Measurements from ENCODE around the gene MINDY2. TPM values are rescaled to one million over a fixed set of nuclear protein-coding genes. Genes with fewer than 3 reads are reported as not detected.
"Not testable (repeated sequence)": the region's sequence is repeated elsewhere in the genome, so short reads cannot be mapped to it uniquely, and the experiment has no call there.

The MINDY2 gene
- total RNA-seq, 2 donors from 2014 or later, result 28.7 to 35.5 TPM

DNA sequence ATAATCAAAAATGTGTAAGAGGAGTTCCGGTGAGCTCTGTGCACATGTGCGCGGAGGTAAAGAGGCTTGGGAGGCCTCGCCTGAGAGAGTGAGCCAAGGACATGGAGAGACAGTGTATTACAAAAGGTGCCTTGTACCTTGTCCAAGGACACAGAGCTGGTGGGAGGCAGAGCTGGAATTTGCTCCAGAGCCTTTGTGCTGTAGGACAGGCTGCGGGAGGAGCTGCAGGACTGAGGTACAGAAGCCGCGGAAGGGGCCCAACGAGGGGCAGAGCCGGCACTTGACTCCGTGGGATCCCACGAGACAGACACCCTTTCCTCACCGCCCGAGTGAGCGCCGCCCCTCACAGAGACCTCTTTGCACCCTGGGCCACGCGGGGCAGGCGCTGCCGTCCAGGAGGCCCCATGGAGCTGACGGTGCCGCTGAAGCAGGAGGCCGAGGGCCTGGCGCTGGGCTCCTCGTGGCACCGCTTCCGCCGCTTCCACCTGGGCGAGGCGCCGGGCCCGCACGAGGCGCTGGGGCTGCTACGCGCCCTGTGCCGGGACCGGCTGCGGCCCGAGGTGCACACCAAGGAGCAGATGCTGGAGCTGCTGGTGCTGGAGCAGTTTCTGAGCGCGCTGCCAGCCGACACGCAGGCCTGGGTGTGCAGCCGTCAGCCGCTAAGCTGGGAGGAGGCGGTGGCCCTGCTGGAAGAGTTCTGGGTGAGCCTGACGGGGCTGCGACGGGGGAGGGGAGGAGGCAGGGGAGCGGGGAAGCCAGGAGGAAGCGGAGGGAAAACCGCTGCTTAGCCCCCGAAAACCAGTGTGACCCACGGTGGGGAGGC lies 93.7 kb downstream of the MINDY2 start:
- intact Hi-C loops (cut with DNase I), result no loop called here
- DNase-seq, result peak; percentile 71
- peak; percentile 86 to 89 for ATAC-seq

DNA sequence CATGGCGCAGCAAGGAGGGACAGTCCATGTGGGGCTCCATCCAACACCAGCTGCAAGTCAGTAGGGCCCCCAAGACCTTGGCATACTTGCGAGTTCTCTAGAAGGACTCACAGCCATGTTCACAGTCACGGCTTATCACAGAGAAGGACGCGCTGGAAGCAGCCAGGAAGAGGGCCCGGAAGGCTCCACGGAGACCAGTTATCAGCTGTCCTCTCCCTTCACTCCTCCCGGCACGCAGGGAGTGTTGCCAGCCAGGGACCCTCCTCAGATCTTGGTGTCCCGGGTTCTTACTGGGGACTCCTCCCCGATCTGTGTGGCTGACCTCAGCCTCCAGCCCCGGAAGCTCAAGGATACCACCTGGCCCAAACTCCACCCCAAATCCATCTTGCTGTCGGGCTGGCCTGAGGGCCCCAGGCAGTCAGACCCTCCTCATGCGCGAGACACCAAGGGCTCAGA lies 94.4 kb downstream of the MINDY2 start:
- ATAC-seq (peak; percentile 53 to 70), DNase-seq (peak; percentile 31)
- intact Hi-C loops (cut with DNase I), result no loop called here

DNA sequence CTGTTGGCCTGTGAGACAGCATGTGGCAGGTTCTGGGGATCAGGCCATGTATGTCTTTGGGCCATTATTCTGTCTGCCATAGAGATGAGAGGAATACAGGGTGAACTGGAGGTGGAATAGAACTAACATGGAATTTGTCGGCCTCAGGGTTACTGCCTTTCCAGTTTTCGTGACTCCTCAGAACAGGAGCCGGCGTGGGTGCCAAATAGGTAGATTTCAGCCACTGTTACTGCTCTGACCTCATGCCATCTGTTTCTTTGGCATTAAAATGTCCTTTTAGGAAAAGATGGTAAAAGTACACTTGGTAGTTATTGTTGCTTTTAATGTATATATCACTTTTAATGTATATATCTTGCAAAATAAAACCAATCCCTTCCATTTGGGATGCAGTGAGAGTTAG lies 96.8 kb downstream of the MINDY2 start:
- intact Hi-C loops (cut with DNase I), result no loop called here
- DNase-seq (no peak), ATAC-seq (no peak)

DNA sequence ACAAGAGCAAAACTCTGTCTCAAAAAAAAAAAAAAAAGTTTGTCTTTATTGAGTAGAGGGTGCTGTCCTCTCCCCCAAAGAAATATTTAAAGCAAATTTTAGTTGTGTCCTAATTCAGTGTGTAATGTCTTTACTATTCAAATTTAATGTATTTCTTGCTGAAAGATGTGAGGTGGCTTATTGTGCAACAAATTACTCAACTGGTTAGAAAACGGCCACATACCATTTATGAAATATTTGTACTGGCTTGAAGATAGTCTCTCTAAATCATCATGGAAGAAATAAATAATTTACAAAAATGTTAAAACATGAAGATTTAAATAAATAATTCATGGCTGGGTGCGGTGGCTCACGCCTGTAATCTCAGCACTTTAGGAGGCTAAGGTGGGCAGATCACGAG lies 99.3 kb downstream of the MINDY2 start:
- DNase-seq, result no peak
- ATAC-seq, result no peak
- intact Hi-C loops (cut with DNase I), result no loop called here

DNA sequence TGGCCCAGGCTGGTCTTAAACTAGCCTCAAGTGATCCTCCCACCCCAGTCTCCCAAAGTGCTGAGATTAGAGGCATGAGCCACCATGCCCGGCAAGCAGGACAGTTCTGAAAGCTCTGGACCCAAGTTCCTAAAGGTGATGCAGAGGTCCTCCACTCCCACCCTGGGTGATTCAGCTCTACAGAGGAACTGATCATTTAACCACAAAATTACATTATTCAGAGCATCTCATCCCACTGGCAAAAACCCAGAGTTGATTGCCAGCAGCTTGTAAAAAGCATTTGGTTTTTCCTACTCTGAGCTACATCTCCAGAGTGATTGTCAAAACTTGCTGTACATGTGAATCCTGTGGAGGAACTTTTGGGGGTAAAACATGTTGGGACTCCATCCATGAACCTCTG lies 102.2 kb downstream of the MINDY2 start:
- ATAC-seq (no peak), DNase-seq (no peak)
- intact Hi-C loops (cut with DNase I), result no loop called here

DNA sequence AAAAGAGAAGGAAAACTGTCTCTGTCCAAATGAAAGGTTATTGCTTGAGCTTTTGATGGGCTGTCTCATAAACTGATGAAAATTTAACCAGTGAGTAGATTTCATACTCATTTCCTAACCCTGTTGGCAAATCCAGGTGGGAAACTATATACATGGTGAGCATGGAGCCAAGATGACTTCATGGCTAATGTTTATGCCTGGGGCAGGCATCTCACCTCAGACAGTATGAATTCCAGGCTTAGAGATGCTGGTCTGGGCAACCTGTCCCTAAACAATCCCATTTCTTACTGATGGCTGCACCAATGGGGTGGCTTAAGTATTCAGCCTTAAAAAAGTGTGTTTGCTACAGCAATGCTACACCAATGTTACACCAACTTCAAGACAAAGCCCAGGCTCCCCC lies 104.2 kb downstream of the MINDY2 start:
- no peak for ATAC-seq
- DNase-seq, result no peak
- intact Hi-C loops (cut with DNase I), result no loop called here

DNA sequence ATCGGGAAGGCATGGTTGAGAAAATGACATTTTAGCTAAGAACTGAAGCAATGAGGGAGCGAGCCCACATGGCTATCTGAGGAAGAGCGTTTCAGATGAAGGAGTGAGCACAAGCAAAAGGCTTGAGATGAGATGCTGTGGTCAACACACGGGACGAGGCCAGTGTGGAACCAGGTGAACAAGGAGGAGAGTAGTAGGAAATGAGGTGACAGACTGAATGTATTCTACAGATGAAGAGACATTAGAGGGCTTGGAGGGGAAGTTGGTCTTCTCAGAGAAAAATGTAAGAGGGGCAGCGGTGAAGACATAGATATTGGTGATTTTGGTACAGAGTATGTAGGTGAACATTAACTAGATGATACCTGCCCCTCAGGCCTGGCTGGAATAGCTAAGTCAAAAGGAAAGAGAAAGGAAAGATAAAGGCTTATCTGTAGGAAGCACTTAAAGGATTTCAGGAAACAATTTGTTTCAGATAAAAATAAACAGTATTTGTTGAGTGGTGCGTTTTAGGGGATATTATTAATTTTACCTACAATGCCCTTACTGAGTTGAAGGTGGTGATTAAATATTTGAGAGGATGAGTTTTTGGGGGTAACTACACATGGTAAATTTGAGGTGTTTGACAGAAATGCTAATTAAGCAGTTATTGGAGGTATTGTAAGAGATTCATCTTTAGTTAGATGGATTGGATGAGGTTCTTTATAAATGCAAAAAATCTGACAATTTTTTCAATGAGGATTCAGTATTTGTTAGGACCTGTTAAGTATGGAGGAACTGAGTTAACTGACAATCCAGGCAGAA lies 105.4 kb downstream of the MINDY2 start:
- DNase-seq (no peak), ATAC-seq (no peak)
- intact Hi-C loops (cut with DNase I), result no loop called here

DNA sequence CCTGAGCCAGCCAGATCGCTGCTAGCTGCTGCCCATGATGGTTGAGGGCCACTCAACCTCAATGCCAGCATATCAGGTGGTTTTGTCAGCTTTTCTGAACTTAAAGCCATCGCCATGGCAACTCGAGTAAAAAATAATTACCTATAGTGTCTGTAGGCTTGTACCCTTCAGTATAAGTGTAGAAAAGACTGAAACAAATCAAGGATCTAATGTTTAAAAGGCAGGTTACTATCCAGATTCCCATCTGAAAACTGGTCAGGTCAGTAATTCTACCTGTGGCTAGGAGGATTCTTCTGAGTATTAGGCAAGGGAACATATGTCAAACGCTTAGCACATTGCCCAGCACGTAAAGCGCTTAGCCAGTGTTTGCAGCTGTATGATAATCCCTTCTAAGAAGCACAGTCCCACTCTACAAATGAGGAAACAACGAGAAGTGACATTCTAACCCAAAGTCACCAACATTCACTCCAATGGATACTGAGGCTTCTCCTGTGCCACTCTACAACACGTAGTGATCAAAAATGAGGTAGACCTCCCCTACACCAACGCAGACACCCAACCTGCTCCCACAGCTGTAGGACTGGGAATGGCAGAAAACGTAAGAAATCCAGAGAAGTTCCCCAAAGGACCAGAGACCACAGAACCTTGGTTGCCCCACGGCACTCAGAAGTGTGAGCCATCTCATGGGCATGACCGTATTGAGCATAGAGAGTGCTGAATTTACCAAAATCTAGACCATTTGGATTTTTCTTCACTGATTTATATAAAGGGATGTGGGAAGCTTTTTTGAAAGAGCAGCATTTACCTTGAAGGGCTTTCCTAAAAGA lies 107.1 kb downstream of the MINDY2 start:
- DNase-seq, result no peak
- ATAC-seq, result no peak
- intact Hi-C loops (cut with DNase I), result no loop called here

DNA sequence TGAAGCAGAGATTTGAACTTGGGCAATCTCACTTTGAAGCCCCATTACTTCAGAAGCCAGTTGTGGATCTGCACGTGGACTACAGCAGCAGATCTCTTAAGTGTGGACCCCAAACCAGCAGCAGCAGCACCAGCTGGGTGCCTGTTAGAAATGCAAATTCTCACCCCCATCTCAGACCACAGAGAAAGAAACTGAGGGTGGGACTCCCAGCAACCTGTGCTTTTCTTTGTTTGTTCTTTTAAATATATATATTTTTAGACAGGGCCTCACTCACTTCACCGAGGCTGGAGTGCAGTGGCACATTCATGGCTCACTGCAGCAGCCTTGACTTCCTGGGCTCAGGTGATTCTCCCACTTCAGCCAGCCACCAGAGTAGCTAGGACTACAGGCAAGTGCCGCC lies 109.2 kb downstream of the MINDY2 start:
- DNase-seq, result no peak
- no peak for ATAC-seq
- intact Hi-C loops (cut with DNase I), result no loop called here

DNA sequence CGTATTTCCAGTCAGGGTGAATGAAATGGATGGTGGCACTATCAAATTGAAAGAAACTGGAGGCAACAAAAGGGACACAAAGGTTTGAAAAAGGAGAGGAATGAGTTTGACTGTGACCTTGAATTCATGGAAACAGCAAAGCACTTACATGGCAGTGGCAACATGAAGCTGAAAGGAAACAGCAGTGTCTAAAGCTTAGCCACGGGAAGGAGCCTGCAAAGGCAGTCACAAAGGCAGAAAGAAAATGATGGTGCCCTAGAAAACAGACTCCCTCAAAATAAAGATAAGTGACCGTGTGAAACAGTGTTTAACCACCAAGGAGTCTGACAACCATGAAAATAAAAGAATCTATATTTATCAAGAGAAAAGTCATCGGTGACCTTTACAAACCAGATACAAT lies 111.1 kb downstream of the MINDY2 start:
- ATAC-seq (no peak), DNase-seq (no peak)
- intact Hi-C loops (cut with DNase I), result no loop called here

DNA sequence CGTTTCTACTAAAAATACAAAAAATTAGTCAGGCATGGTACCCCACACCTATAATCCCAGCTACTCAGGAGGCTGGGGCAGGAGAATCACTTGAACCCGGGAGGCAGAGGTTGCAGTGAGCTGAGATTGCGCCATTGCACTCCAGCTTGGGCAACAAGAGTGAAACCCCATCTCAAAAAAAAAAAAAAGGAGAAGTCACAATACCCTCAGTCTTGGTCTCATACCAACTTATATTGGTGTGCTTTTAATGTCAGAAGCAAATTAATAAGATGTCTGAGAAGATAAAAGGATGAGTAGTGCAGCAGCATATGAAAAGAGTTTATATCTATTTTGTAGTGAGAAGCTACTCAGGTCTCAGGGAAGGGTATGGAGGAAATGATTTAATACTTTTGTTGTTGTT lies 112.8 kb downstream of the MINDY2 start:
- intact Hi-C loops (cut with DNase I); ATAC-seq; DNase-seq: not testable (repeated sequence)

DNA sequence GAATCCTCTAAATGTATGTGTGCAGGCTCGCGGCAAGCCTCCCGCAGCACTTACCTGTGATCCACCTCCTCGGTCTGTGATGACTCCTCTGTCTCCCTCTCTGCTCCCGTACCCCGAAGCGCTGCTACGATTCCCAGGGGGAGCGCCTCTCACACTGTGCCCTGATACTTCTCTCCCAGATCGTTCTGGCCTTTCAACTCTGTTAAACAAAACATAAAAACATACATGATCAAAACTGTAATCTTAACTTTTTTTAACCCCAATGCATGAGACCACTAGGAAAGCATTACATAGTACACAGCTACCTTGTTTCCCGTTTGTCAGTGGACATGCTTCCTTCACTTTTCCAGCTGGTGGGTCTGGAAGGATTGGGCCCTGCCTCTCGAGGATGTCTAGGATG lies 115.8 kb downstream of the MINDY2 start:
- no peak for DNase-seq
- intact Hi-C loops (cut with DNase I), result no loop called here
- ATAC-seq, result no peak

DNA sequence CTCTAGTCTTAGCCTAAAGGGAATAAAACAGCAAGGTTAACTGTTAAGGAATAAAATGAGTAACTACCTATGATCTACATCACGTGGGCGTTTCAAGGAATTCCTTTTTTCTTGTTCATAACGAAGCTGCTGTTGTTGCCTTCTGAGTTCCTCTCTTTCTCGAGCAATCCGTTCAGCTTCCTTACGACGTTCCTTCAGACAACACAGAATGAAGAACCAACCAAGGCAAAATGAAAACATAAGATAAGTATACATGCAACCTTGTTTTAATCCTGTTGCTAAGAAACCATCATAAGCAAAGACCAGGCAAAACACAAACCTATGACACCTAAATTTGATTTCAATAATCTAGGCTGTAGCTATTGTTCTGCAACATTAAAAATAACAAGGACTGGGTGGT lies 118.3 kb downstream of the MINDY2 start:
- intact Hi-C loops (cut with DNase I), result no loop called here
- no peak for ATAC-seq

DNA sequence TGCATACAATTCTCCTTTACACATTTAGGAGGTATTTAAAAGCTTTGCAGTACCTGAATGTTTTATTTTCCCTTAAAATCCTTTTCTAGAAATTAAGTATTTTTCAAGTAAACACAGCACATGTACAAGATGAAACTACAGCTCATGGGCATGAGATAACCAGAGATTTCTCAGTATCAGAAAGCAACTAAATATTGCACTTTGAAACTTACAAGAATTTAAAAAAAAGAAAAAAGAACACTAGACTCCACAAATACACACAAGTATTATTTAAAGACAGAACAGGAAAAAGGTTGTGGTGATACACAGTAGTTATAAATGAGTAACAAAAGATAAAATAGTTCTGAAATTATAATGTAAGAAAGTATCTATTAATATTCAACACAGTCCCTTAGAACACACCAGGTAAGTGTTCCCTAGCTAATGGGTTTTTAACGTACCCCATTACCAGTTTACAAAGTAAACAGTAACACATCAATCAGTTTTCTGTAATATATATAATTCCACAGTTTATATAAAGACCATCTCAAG lies 127.1 kb downstream of the MINDY2 start:
- ATAC-seq (no peak), DNase-seq (no peak)
- intact Hi-C loops (cut with DNase I), result no loop called here

More for the DNA sequence above, 118.3 kb downstream of the MINDY2 start:
- DNase-seq, result no peak

DNA sequence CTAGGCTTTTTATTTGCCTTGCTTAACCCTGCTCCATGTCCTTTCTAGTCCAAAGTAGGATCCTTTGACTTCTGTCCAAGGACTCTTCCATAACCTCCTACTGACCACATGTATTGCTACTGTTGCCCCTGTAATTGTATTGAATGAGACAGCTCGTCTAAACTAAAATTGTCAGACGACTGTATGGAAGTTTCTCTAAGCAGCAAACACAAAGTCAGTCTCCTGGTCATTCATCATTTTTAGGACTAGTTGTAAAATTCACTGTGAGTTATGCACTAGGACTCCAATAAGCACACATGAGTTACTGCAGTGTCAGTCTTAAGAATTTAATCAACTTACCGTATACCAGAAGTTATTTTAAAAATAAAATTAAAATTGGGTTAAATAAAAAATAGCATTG lies 129.5 kb downstream of the MINDY2 start:
- no peak for DNase-seq
- no peak for ATAC-seq
- intact Hi-C loops (cut with DNase I), result no loop called here

DNA sequence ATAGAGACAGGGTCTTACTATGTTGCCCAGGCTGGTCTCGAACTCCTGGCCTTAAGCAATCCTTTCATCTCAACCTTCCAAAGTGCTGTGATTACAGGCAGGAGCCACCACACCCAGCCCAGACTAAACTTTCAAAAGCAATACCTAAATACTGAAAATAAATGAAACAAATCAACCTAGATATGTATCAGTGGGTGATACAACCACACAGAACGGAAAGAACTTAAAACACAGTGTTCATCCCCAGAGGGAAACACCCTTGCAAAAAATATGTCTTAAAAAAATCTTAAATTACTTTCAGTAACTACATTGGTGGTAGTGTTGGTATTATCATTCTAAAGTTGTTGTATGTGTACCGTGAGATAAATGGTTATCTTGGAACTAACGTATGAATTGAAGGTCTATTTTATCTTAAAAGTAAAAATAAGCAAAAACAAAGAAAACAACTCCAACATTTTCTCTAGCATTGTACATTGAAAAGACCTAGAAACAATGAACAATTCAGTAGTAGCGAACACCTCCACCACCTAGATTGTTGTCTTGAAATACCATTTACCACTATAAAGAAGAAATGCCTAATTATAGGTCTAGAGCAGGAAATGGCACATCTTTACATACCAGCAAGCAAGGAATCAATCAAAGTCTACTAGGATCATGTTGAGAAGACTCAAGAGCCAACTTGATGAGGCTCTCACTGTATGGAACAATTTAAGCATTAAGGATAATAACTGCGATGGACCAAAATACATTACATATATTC lies 137.6 kb downstream of the MINDY2 start:
- ATAC-seq (no peak), DNase-seq (no peak)
- intact Hi-C loops (cut with DNase I), result no loop called here

DNA sequence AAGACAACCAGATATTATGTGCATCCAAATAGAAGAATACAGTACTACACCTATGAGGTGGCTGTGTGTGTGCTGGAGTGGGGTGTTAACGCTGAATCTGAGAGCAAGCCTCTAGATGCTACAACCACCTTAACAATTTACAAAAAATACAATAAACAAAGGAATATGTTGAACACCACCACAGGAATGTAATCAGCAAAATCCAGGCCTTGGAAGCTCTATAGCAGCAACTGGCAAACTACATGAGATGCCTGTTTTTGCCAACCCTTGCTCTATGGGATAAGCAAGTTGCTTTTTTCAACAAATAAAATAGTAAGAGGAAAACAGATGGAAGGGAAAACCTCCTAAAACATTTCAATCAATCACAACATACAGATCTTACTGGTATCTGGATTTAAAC lies 138.5 kb downstream of the MINDY2 start:
- DNase-seq (no peak), ATAC-seq (no peak)
- intact Hi-C loops (cut with DNase I), result no loop called here

DNA sequence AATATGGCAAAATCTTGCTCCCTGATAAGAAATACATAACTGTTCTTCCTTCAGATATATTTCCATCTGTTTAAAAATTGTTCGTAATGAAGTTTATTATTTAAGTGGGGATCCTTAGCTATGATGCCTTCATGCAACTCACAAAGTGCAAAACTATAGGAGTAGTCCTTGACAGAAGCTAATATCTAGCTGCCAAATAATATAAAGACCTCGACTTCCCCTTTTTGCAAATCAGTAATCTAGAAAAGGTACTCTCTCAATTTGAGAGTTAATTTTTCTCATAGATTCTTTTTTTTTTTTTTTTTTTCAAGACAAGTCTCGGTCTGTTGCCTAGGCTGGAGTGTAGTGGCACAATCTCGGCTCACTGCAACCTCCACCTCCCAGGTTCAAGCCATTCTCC lies 139.4 kb downstream of the MINDY2 start:
- DNase-seq (no peak), ATAC-seq (no peak)
- intact Hi-C loops (cut with DNase I), result no loop called here

Measured in left cardiac atrium (tissue), 4 donors.